Fibroblast of mammary gland (primary cell): ENCODE measurements around the gene KRT222.

Experiments
- DNase-seq: peaks from one replicate; pipeline ENCODE4 v3.0.0-alpha.2; 2010; ENCODE audit warnings: low read depth
- H3K4me3 ChIP-seq: 2 replicates; pipeline ENCODE4 v1.5.1; 2011; ENCODE audit warnings: low read depth, mild to moderate bottlenecking, low read length, moderate library complexity; ENCODE audit not compliant: control insufficient read depth
- CTCF ChIP-seq: conservative IDR thresholded peaks from 2 replicates; pipeline ENCODE4 v1.5.1; 2011; ENCODE audit warnings: low read depth, low read length, inconsistent platforms; ENCODE audit not compliant: control insufficient read depth, insufficient read depth

The KRT222 gene

GRCh38 chr17:40686192-40686591 lies 21.2 kb upstream of the KRT222 start:
- DNase-seq: no peak
- TF ChIP-seq CTCF: no peak
- no peak overlapping the region for H3K4me3 ChIP-seq

- no peak overlapping the region for H3K4me3 ChIP-seq
- DNase-seq: no peak
- TF ChIP-seq CTCF: no peak
Observed at GRCh38 chr17:40680998-40681397, 16.0 kb upstream of the KRT222 start.

- DNase-seq: no peak
- TF ChIP-seq CTCF: no peak
Observed at GRCh38 chr17:40679523-40679907, 14.5 kb upstream of the KRT222 start.

GRCh38 chr17:40678902-40679522 lies 14.0 kb upstream of the KRT222 start:
- H3K4me3 ChIP-seq: no peak overlapping the region
- DNase-seq: no peak
- TF ChIP-seq CTCF: no peak

More at GRCh38 chr17:40679523-40679907, 14.5 kb upstream of the KRT222 start:
- H3K4me3 ChIP-seq: no peak overlapping the region

- TF ChIP-seq CTCF: no peak
- no peak for DNase-seq
- H3K4me3 ChIP-seq: no peak overlapping the region
Observed at GRCh38 chr17:40675905-40676304, 10.9 kb upstream of the KRT222 start.

GRCh38 chr17:40672654-40673053 lies 7.7 kb upstream of the KRT222 start:
- DNase-seq: no peak
- no peak for TF ChIP-seq CTCF
- no peak overlapping the region for H3K4me3 ChIP-seq

- no peak overlapping the region for H3K4me3 ChIP-seq
- DNase-seq: no peak
- TF ChIP-seq CTCF: no peak
Observed at GRCh38 chr17:40671282-40671681, 6.3 kb upstream of the KRT222 start.
